GM19455 (cell line): Measurements from ENCODE around the gene PKD2.
"Not testable (repeated sequence)": the region's sequence is repeated elsewhere in the genome, so short reads cannot be mapped to it uniquely, and the experiment has no call there.

ENCODE experiments used
- ATAC-seq: cut with Tn5 transposase; IDR thresholded peaks from one replicate; pipeline ENCODE4 v1.9.1; 2021; ENCODE audit not compliant: unreplicated experiment

The PKD2 gene

DNA sequence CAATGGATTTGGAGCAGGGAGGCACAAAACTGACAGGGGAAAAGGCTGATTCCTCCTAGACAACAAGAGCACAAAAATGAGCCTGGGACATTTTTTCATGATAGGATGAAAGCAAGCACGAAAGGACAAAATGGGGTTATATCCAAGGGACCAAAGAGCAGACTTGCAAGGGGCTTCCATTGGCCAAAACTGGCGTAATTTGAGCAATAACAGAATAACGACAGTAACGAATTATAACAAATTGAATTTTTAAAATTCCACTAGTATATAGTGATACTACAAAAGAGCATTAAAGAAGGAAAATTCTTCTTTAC is 21.6 kb upstream of the PKD2 start:
- ATAC-seq, result no peak

DNA sequence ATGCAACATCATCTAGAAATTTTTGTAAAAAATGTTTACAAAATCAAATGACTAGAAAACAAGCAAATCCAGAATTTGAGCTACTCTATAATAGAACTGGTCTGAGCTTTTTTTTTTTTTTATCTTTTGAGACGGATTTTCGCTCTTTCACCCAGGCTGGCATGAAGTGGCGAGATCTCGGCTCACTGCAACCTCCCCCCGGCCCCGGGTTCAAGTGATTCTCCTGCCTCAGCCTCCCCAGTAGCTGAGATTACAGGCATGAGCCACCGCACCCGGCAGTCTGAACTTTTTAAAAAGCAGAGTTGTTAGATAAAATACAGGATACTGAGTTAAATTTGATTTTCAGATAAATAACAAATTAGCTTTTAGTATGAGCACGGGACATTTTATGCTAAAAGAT is 20.9 kb upstream of the PKD2 start:
- no peak for ATAC-seq

DNA sequence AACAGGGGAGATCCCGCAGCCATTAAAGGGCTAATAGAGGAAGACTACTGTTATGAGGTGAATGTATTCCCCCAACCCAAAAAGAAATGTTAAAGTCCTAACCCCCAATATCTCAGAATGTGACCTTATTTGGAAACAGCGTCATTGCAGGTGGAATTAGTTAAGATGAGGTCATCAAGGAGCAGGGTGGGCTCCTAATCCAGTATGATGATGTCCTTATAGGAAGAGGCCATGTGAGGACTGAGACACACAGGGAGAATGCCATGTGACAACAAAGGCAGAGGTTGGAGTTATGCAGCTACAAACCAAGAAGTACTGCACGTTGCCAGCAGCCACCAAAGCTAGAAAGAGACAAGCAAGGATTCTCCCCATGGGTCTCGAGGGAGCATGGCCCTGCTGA is 17.7 kb upstream of the PKD2 start:
- ATAC-seq, result no peak

DNA sequence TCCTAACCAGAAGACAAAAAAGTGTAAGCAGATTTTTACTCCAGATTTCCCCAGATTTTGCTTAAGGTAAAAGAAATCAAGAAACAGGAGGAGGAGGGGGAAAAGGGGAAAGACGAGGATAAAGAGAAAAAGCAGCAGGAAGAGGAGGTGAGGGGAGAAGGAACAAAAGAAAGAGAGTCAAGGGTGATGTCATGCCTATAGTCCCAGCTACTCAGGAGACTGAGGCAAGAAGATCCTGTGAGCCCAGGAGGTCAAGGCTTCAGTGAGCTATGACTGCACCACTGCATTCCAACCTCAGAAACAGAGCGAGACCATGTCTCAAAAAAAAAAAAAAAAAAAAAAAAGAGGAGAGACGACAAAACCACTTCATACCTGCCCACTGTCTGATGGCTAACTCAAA is 12.0 kb upstream of the PKD2 start:
- no peak for ATAC-seq

DNA sequence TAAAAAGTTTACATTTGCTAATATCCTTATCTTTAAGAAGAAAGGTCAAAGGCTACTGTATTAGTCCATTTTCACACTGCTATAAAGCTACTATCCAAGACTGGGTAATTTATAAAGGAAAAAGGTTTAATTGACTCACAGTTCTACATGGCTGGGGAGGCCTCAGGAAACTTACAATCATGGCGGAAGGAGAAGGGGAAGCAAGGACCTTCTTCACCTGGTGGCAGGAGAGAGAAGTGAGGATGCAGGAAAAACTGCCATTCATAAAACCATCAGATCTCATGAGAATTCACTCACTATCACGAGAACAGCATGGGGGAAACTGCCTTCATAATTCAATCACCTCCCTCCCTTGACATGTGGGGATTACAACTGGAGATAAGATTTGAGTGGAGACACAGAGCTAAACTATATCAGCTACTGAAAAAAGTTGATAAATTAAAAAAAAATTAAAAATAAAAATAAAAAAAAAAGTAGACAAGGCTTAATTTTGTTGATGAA is 8.2 kb upstream of the PKD2 start:
- not testable (repeated sequence) for ATAC-seq

DNA sequence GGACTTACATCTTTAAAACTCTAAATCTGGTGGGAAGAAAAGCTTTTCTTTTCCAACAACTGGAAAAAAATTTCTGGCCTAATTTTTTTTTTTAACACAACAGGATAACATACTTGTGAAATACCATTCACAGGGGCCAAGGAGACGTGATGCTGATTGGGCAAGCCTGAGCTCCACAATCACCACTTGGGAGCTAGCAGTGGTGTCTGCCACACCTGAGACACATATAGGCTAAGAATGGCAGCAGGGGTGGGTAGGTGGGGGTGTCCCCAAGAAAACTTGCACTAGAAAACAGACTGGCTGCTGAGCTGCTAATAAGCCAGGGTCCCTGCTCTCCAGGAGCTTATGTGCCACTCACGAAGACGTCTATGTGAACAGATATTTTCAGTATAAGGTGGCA is 5.6 kb upstream of the PKD2 start:
- ATAC-seq, result no peak

DNA sequence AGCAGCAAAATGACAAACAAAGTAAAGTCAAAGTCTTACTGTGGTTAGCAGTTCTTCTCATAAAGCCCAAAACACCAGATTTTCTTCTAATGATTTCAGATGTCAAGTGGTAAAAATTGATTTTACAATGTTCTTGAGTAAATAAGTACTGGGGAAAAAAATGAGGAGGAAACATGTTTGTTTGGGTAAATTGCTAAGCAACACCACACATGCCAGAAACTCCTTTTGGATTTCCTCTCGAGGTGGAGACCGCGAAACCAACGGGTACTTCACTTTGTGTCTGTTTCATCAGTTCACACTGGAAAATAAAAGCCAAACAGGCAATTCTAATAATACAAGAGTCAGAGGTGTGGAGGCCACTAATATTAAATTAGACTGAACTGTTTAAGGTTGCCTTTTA is 4.6 kb upstream of the PKD2 start:
- ATAC-seq, result no peak

DNA sequence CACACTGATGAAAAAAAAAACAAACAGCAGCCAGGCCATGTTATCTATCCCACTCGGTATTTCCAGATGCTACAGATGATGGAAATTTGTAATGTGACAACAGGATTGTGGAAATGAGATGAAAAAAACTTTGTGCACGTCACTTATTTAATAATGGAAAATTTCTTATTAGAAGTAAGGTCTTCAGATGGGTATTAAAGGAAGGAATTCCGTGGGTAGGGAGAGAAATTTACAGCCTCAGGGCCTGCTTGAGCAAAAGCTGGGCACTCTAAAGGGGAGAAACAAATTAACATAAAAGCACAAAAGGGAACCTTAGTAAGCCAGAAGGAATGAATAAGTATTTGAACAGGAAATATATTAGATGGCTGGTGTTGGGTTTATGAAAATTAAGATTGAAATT is 4.2 kb upstream of the PKD2 start:
- no peak for ATAC-seq

DNA sequence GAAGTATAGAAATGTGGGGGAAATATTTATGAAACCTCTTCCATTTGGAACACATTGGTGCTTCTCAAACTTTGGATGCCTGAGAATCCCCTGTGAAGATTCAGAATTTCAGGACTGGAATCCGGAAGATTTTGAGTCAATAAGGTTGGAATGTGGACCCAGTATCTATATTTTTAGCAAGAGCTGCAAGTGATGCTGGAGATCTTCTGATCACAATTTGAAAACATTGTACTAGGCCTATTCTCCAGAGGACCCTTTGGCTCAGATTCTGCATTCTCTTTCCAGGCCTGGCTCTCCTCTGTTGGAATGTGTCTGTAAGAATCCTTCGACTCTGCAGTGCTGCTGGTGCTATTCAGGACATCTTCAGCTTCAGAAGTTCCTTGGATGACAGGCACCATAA is 2.4 kb upstream of the PKD2 start:
- ATAC-seq, result no peak

DNA sequence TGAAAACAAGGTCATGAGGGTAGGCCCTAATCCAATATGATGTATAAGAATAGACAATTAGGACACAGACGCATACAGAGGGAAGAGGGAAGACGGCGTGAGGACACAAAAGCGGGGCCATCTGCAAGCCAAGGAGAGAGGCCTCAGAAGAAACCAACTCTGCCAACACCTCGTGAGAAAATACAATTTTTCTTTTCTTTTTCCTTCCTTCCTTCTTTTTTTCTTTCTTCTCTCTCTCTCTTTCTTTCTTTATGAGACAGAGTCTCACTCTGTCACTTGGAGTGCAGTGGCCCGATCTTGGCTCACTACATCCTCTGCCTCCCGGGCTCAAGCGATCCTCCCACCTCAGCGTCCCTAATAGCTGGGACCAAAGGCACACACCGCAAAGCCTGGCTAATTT is 1.5 kb upstream of the PKD2 start:
- no peak for ATAC-seq

DNA sequence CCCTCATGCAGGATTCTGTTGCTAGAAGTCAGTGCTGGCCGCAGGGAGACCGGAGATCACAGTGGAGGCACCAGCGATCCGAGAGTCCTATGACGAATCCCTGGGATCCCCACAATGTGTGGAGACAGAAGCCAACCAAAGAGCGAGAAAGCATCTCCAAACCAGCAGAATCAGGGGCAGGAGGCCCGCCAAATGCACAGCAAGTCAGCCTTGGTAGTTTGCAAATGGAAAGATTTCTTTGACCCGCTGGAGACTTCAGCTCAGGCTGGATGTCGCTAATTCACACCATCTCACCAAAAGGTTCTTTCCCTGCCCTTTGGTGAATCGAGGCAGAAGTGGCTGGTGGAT is 505 bp upstream of the PKD2 start:
- ATAC-seq, result no peak

DNA sequence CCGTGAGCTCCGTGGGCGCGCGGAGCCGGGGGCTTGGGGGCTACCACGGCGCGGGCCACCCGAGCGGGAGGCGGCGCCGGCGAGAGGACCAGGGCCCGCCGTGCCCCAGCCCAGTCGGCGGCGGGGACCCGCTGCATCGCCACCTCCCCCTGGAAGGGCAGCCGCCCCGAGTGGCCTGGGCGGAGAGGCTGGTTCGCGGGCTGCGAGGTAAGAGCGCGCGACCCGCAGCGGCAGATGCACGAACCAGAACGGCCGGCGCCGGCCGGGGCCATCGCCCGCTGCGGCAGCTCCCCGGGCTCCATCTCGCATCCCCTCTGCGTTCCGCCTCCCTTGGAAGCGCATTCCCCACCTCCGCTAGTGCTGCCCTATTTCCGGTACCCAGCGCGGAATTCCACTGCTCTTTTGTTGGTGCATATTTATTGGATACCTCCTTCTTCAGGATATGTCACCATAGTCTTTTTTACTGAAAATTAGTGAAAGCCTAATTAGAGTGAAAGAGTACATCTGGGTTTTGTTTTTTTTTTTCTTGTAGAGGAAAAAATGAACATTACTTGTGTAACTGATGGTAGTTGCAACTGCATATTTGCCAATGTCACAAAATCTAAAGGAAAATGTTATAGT is 797 bp downstream of the PKD2 start:
- peak; percentile 45 for ATAC-seq

DNA sequence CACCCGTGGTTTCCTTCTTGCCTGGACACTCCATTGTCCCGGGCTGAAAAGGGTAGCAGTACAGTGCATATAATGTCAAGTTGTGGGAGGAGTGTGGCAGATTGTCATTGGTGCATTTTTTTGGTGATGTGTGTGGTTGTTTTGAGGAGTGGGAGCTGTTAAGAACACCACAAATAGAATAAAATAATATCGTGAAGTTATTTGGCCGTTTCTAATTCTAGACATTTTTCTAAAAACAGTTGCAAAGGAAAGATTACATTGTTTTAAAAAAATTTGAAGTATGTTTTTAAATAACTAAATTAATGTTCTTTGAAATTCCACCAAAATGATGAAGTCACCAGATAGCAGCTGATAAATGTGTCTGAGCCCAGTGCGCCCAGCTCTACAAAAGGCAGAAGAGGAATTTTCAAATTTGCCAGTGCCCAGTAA is 1.3 kb downstream of the PKD2 start:
- ATAC-seq, result no peak

DNA sequence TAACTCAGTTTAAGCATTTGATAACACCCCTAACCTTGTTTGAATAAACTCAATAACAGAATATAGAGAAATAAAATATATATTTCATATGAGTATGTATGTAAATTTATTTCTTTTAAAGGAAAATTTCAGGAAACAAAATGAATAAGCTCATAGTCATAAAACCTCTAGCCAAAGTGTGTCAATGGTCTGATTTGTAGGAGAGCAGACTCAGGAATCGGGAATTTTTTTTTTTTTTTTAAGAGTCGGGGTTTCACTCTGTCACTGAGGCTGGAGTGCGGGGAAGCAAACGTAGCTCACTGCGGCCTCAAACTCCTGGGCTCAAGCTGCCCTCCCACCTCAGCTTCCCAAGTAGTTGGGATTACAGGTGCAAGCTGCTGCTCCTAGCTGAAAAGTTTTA is 2.4 kb downstream of the PKD2 start:
- ATAC-seq, result no peak

DNA sequence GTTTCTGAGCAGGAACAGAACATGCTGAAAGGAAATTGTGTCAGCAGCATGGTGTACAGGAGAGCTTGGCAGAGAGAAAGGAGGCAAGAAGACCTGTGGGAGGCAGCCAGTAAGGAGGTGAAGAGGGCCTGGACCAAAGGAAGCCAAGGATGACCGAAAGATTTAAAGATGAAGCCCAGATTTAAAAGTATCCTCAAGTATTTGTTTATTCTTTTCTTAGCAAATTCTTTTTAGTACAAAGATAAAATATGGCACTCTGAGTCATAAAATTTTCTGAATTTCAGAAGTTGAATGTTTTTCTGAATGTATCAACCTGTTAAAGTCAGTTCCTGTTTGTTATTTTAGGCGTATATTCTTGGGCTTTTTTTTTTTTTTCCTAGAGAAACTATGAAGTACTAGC is 3.5 kb downstream of the PKD2 start:
- no peak for ATAC-seq

DNA sequence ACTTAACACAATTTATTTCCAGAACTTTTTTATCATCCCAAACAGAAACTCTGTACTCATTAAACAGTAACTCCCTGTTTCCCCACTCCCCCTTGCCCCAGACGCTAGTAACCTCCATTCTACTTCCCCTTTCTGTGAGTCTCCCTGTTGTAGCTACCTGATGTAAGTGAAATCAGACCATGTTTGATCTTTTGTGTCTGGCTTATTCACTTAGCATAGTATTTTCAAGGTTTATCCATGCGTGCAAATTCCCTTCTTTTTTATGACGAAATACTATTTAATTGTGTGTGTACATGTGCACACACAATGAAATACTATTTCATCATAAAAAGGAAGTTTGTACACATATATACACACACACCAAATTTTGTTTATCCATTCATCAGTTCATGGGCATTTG is 5.2 kb downstream of the PKD2 start:
- ATAC-seq, result no peak

DNA sequence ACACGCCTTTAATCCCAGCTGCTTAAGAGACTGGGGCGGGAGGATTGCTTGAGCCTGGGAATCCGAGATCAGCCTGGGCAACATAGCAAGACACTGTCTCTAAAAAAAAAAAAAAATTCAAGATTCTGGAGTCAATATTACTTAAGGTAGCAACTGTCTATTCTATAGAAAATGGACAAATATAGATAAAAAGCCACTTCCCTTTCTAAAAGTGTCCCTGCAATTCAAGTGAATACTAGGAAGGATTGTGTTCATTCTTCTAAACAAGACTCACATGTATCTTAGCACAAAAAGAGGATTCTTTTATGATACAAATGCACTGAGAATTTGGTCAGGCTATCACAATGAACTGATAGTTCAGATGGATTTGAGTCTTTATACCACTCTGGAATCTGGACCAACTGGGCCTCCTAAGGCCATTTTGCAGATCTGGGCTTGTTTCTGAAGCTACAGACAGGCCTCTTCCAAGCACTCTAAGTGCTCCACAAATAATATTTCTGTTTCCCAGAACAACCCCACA is 7.0 kb downstream of the PKD2 start:
- no peak for ATAC-seq

DNA sequence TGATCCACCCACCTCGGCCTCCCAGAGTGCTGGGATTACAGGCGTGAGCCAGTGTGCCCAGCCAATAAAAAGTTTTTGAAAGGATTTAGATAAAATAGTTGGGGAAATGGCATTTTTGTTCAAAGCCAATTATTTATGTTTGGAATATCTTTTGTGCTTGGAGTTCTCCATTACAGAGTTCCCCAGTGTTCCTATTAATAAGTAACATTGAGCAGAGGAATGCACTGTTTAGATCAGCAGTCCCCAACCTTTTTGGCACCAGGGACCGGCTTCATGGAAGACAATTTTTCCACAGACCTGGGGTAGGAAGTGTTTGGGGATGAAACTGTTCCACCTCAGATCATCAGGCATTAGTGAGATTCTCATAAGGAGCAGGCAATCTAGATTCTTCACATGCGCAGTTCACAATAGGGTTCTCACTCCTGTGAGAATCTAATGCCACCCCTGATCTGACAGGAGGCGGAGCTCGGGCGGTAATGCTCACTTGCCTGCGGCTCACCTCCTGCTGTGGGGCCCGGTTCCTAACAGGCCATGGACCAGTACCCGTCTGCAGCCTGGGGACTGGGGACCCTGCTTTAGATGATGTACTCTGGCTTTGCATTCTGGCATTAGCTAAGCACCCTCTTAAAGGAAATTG is 8.3 kb downstream of the PKD2 start:
- no peak for ATAC-seq

DNA sequence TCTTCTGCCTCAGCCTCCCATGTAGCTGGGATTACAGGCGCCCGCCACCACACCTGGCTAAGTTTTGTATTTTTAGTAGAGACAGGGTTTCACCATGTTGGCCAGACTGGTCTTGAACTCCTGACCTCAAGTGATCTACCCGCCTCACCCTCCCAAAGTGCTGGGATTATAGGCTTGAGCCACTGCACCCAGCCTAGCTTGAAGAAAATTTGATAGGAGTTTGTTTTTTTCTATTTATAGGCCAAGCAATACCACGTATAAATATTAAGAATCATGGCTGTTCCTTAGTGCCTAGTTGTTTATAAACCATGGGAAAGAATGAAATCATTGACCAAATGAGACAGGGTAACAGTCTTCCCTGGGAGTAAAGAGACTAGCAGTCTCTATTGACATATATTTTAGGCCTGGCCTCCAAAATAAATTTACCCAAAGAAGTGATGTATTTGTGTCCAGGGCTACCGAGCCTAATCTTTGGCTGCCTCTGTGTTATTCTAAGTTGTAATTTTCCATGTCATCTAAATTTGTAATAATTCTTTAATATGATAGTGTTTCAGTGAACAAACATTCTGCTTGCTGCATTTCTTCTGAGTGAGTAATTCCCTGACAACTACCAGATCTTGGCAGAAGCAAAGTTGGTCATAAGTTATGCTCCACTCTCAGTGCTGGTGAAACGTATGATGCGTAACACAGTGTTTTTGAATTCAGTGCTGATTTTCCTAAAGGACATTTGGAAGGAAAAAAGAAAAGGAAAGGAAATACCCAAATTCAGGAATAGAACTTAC is 10.3 kb downstream of the PKD2 start:
- no peak for ATAC-seq

DNA sequence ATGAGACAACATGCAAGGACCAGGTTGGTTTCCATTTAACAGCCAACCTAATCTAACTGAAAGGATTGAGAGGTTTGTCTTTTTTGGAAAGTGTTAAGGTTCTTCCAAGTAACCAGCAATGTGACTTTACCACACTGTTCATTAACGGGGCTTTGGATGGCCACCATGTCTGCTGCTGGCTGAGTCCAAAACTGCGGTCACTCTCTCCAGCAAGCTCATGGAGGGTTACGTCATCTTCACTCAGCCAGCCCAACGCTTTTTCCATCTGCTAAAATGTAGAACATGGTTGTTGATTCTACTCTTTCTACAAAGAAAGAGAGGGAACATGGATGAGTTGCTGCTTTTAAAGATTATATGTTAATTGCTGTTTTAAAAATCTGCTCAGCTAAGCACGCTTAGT is 11.0 kb downstream of the PKD2 start:
- ATAC-seq, result no peak

DNA sequence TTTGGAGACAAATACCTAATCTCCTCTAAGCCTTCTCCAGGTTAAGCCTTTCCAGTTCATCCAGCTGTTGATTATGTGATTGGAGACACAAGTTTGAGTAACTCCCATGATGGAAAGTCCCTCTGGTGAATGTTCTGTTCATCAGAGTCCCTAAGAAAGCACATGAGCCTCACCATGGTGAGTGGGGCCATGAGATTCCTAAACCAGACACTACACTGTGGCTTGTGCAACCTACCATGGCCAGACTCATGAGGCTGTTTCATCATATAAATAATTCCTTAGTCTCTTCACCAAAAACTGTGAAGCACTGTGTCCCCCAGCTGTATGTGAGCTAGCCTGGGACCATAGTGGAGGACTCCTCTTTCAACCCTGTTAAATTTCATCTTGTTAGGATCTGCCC is 14.4 kb downstream of the PKD2 start:
- no peak for ATAC-seq

DNA sequence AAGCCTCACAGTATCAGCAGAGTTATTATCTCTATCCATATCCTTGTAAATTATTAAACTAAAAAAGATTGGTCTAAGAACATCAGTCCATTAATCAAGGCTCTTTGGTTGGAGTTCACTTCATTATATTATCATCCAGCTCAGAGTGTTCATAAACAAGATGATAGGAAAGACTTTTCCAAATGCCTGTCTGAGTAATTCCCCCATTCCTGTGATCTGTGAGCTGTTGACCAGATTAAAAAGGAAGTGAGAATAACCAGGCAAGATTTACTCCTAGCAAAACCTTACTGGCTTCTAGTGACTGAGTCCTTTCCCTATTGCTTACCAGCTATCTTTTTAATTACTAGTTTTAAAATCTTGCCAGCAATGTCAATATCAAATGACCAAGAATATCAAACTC is 14.9 kb downstream of the PKD2 start:
- no peak for ATAC-seq
